OCI-LY1 (cell line): Measurements from ENCODE around the gene RAB11A.

ENCODE experiments used
- H2AFZ ChIP-seq: fragments of 200-600 bp; sonication (generic), shearing (Covaris generic); 2 replicates; pipeline ENCODE4 v1.6.0; 2014; ENCODE audit warnings: antibody characterized with exemption, mild to moderate bottlenecking, low read length
- H3F3A ChIP-seq: fragments of 200-600 bp; sonication (generic), shearing (Covaris generic); 2 replicates; pipeline ENCODE4 v1.6.0; 2014; ENCODE audit warnings: mild to moderate bottlenecking, antibody characterized with exemption, low read length, moderate library complexity; ENCODE audit not compliant: insufficient read depth
- H3K27ac ChIP-seq: fragments of 200-600 bp; sonication (generic); 2 replicates; pipeline ENCODE4 v1.5.1; 2014; ENCODE audit warnings: low read length, mixed run types, mild to moderate bottlenecking, low read depth; ENCODE audit not compliant: poor library complexity, severe bottlenecking
- H3K27me3 ChIP-seq: fragments of 200-600 bp; sonication (generic); 2 replicates; pipeline ENCODE4 v1.6.0; 2014; ENCODE audit warnings: antibody characterized with exemption, mild to moderate bottlenecking, low read length, moderate library complexity; ENCODE audit not compliant: insufficient read depth
- H3K36me3 ChIP-seq: fragments of 200-600 bp; sonication (generic); 2 replicates; pipeline ENCODE4 v1.6.1; 2014; ENCODE audit warnings: mild to moderate bottlenecking, antibody characterized with exemption, low read length, moderate library complexity, mixed read lengths; ENCODE audit not compliant: insufficient read depth
- H3K4me1 ChIP-seq: fragments of 200-600 bp; sonication (generic); 2 replicates; pipeline ENCODE4 v1.5.1; 2014; ENCODE audit warnings: mild to moderate bottlenecking, low read length, moderate library complexity; ENCODE audit not compliant: insufficient read depth, severe bottlenecking
- H3K4me2 ChIP-seq: fragments of 200-600 bp; sonication (generic), shearing (Covaris generic); 2 replicates; pipeline ENCODE4 v1.6.1; 2014; ENCODE audit warnings: low read length
- H3K4me3 ChIP-seq: fragments of 200-600 bp; sonication (generic); 2 replicates; pipeline ENCODE4 v1.5.1; 2014; ENCODE audit warnings: low read length, low read depth, mild to moderate bottlenecking, mixed read lengths; ENCODE audit not compliant: poor library complexity, severe bottlenecking
- H3K79me2 ChIP-seq: fragments of 200-600 bp; shearing (Covaris generic); 2 replicates; pipeline ENCODE4 v1.6.1; 2016; ENCODE audit warnings: mixed run types, low read length, mixed read lengths; ENCODE audit not compliant: insufficient read depth
- H3K9ac ChIP-seq: fragments of 200-600 bp; sonication (generic), shearing (Covaris generic); 2 replicates; pipeline ENCODE4 v1.6.1; 2014; ENCODE audit warnings: mild to moderate bottlenecking, low read length, mixed read lengths
- H3K9me2 ChIP-seq: fragments of 200-600 bp; sonication (generic), shearing (Covaris generic); 2 replicates; pipeline ENCODE4 v1.6.1; 2014; ENCODE audit warnings: low read depth, mild to moderate bottlenecking, low read length, mixed read lengths
- H3K9me3 ChIP-seq: fragments of 200-600 bp; shearing (Covaris generic); 2 replicates; pipeline ENCODE4 v1.6.1; 2014; ENCODE audit warnings: low read length, mixed read lengths
- H4K20me1 ChIP-seq: fragments of 200-600 bp; sonication (generic), shearing (Covaris generic); 2 replicates; pipeline ENCODE4 v1.6.0; 2016; ENCODE audit warnings: mild to moderate bottlenecking, low read length; ENCODE audit not compliant: insufficient read depth
- EZH2 ChIP-seq: fragments of 200-600 bp; sonication (generic), shearing (Covaris generic); IDR thresholded peaks from 2 replicates; pipeline ENCODE4 v1.8.0; 2017; ENCODE audit warnings: borderline replicate concordance, mixed run types, mild to moderate bottlenecking, antibody characterized with exemption, low read length, moderate library complexity, mixed read lengths
- TF ChIP-seq, protein P1 (sequence below): fragments of 200-600 bp; sonication (generic), shearing (Covaris generic); IDR thresholded peaks from 2 replicates; pipeline ENCODE4 v1.5.1; 2017; ENCODE audit warnings: mild to moderate bottlenecking, antibody characterized with exemption, low read length, moderate library complexity, mixed read lengths

RAB11A gene

DNA sequence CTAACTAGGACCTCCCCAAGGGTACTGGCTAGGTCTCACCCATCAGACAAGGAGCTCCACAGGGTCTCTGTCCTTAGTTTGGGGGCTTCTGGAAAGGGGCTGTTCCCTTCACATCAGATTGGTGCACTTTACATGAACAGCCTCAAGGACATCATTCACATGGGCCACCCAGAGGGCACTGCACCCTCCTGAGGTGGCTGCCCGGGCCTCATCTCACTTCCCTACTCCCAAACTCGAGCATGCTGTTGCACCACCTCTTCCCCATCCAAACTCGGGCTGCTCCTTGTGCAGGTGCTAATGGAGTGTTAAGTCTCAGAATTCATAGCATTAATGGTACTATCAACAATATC is 48.1 kb downstream of the RAB11A start:
- Histone ChIP-seq H3F3A (no peaks in the 10 kb centered on the region), H2AFZ (no peak overlapping the region), H4K20me1 (no peaks in the 10 kb centered on the region), H3K9me2 (no peaks in the 10 kb centered on the region), H3K9me3 (no peaks in the 10 kb centered on the region), H3K27me3 (no peaks in the 10 kb centered on the region), H3K9ac (peak overlapping the region; percentile 0; the same call in 1 of the 2 replicates), H3K36me3 (peaks cover 39% of the 10 kb centered on the region), H3K27ac (peak overlapping the region; percentile 76), H3K4me1 (peaks cover 52% of the 10 kb centered on the region), H3K4me2 (peak overlapping the region; percentile 25; the same call in 1 of the 2 replicates), H3K79me2 (no peaks in the 10 kb centered on the region), H3K4me3 (no peak overlapping the region)
- no peak for TF ChIP-seq EZH2
- TF ChIP-seq, protein P1, sequence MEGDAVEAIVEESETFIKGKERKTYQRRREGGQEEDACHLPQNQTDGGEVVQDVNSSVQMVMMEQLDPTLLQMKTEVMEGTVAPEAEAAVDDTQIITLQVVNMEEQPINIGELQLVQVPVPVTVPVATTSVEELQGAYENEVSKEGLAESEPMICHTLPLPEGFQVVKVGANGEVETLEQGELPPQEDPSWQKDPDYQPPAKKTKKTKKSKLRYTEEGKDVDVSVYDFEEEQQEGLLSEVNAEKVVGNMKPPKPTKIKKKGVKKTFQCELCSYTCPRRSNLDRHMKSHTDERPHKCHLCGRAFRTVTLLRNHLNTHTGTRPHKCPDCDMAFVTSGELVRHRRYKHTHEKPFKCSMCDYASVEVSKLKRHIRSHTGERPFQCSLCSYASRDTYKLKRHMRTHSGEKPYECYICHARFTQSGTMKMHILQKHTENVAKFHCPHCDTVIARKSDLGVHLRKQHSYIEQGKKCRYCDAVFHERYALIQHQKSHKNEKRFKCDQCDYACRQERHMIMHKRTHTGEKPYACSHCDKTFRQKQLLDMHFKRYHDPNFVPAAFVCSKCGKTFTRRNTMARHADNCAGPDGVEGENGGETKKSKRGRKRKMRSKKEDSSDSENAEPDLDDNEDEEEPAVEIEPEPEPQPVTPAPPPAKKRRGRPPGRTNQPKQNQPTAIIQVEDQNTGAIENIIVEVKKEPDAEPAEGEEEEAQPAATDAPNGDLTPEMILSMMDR: no peak

DNA sequence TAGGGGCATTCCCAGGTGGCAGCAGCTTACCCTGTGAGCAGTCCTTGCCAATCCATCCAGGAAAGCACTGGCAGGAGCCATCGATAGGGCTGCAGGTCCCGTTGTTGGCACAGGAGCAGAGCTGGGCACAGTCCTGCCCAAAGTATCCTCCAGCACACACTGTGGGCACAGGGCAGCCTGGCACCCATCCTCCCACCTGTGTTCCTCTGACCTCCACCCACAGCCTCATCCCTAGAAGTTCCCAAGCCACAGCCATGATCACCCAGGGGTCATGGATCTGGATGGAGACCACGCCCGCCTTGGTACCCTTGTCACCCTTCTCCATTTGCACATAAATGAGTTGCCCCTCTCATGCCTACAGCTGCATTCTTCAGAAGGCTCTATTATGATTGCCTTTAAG is 48.6 kb downstream of the RAB11A start:
- no peak for TF ChIP-seq EZH2
- TF ChIP-seq, protein P1: no peak
- no peaks in the 10 kb centered on the region for H4K20me1 ChIP-seq
- H3K4me2 ChIP-seq: no peak overlapping the region
- no peak overlapping the region for H3K4me3 ChIP-seq
- H2AFZ ChIP-seq: no peak overlapping the region
- H3K4me1 ChIP-seq: peaks cover 52% of the 10 kb centered on the region
- no peaks in the 10 kb centered on the region for H3K9me2 ChIP-seq
- no peaks in the 10 kb centered on the region for H3F3A ChIP-seq
- no peak overlapping the region for H3K9ac ChIP-seq
- peak overlapping the region; percentile 76 for H3K27ac ChIP-seq
- no peaks in the 10 kb centered on the region for H3K27me3 ChIP-seq
- H3K36me3 ChIP-seq: peaks cover 38% of the 10 kb centered on the region
- H3K9me3 ChIP-seq: no peaks in the 10 kb centered on the region
- H3K79me2 ChIP-seq: no peaks in the 10 kb centered on the region

DNA sequence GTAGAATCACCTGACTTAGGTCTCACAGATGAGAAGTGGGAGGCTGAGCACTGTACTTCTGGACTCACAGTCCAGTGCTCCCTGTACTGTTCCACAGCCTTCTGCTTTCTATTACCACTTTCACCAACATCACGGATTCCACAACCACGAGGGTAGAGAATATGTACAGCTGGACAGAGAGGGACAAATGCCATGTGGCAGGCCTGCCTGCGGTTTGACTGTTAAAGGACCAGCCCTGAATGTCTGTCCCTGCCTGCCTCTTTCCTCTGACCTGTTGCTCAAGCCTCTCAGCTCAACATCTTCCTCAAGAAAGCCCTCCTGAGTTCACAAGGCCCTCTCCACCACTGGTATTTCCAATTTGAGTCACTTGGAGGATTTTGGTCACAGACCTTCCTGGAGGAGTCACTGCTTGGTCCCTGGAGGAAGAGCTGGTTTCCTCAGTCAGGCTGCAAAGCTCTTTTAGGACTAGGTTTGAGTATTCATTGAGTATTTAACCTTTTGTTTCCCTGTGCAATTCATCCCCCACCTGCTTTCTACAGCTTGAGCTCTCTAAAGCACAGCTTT is 49.1 kb downstream of the RAB11A start:
- Histone ChIP-seq H3F3A (no peaks in the 10 kb centered on the region), H3K4me2 (no peak overlapping the region), H3K27me3 (no peaks in the 10 kb centered on the region), H4K20me1 (no peaks in the 10 kb centered on the region), H2AFZ (no peak overlapping the region), H3K4me1 (peaks cover 52% of the 10 kb centered on the region), H3K36me3 (peaks cover 35% of the 10 kb centered on the region), H3K9me2 (no peaks in the 10 kb centered on the region), H3K9me3 (no peaks in the 10 kb centered on the region), H3K9ac (no peak overlapping the region), H3K4me3 (no peak overlapping the region), H3K79me2 (no peaks in the 10 kb centered on the region), H3K27ac (peak overlapping the region; percentile 76)
- TF ChIP-seq, protein P1: no peak
- no peak for TF ChIP-seq EZH2
